ENCODE results near the gene LOXL4.
A peak's percentile ranks its signal among the peaks of the same experiment; 100 is the strongest.

Gene LOXL4

GRCh38 chr10:98238391-98238790 lies 29.6 kb downstream of the LOXL4 start:
- Histone ChIP-seq H3K36me3 (ENCODE audit: control insufficient read depth in 1 of 2, insufficient read depth in 2 of 2, low read depth in 1 of 2, low read length in 2 of 2) (peaks cover 7 to 58% of the 10 kb centered on the region in 2 experiments), H3K14ac (ENCODE audit: low read length in 2 of 2) (no peak overlapping the region), H3K4me1 (ENCODE audit: control insufficient read depth, insufficient read depth, low read depth, low read length) (no peaks in the 10 kb centered on the region), H2AFZ (ENCODE audit: low read depth, low read length) (no peak overlapping the region), H4K91ac (ENCODE audit: low read length) (no peak overlapping the region), H2BK5ac (ENCODE audit: low read depth, low read length, poor library complexity, severe bottlenecking) (no peak overlapping the region), H2BK15ac (ENCODE audit: low read depth, poor library complexity, severe bottlenecking) (no peak overlapping the region), H4K8ac (ENCODE audit: low read length) (no peak overlapping the region), H3K4me2 (ENCODE audit: low read length, poor library complexity, severe bottlenecking) (no peak overlapping the region), H3K79me1 (replicated peaks; ENCODE audit: low read length, poor library complexity, severe bottlenecking) (peaks cover 8% of the 10 kb centered on the region), H3K18ac (ENCODE audit: low read depth in 1 of 2, low read length in 2 of 2) (no peak overlapping the region), H2BK120ac (ENCODE audit: low read depth, low read length) (no peak overlapping the region), H3K4ac (ENCODE audit: low read depth in 1 of 2, low read length in 2 of 2) (no peak overlapping the region), H3K9me3 (ENCODE audit: control insufficient read depth, low read length) (no peaks in the 10 kb centered on the region), H3K23ac (ENCODE audit: low read length in 2 of 2) (no peak overlapping the region), H3K27me3 (ENCODE audit: control insufficient read depth in 1 of 2, insufficient read depth in 1 of 2, low read length in 2 of 2) (no peaks in the 10 kb centered on the region), H2BK12ac (ENCODE audit: low read length in 2 of 2) (no peak overlapping the region), H3K27ac (ENCODE audit: low read length, poor library complexity, severe bottlenecking) (no peak overlapping the region), H2AK5ac (ENCODE audit: low read length, severe bottlenecking) (no peak overlapping the region), H3K9ac (ENCODE audit: low read length) (no peak overlapping the region), H3K4me3 (ENCODE audit: insufficient read depth in 1 of 2, low read depth in 1 of 2, low read length in 2 of 2) (no peak overlapping the region)
- DNase-seq: no peak
- 100% methylated on average over 1 of the region's 1 CpG for WGBS

GRCh38 chr10:98236862-98237261 lies 31.1 kb downstream of the LOXL4 start:
- no peaks in the 10 kb centered on the region for H3K4me1 ChIP-seq (ENCODE audit: control insufficient read depth, insufficient read depth, low read depth, low read length)
- no peak overlapping the region for H3K9ac ChIP-seq (ENCODE audit: low read length)
- H3K27me3 ChIP-seq (ENCODE audit: control insufficient read depth in 1 of 2, insufficient read depth in 1 of 2, low read length in 2 of 2): no peaks in the 10 kb centered on the region
- DNase-seq: no peak
- whole genome bisulfite sequencing: 100% methylated on average over 5 of the region's 5 CpGs
- H2AFZ ChIP-seq (ENCODE audit: low read depth, low read length): no peak overlapping the region
- H3K14ac ChIP-seq (ENCODE audit: low read length in 2 of 2): no peak overlapping the region
- H3K9me3 ChIP-seq (ENCODE audit: control insufficient read depth, low read length): no peaks in the 10 kb centered on the region
- H4K91ac ChIP-seq (ENCODE audit: low read length): no peak overlapping the region
- no peak overlapping the region for H3K27ac ChIP-seq (ENCODE audit: low read length, poor library complexity, severe bottlenecking)
- no peak overlapping the region for H2BK120ac ChIP-seq (ENCODE audit: low read depth, low read length)
- no peak overlapping the region for H2BK12ac ChIP-seq (ENCODE audit: low read length in 2 of 2)
- H3K4me2 ChIP-seq (ENCODE audit: low read length, poor library complexity, severe bottlenecking): no peak overlapping the region
- H2AK5ac ChIP-seq (ENCODE audit: low read length, severe bottlenecking): no peak overlapping the region
- no peak overlapping the region for H3K23ac ChIP-seq (ENCODE audit: low read length in 2 of 2)
- H3K36me3 ChIP-seq (ENCODE audit: control insufficient read depth in 1 of 2, insufficient read depth in 2 of 2, low read depth in 1 of 2, low read length in 2 of 2): peaks cover 7 to 59% of the 10 kb centered on the region in 2 experiments
- H3K4ac ChIP-seq (ENCODE audit: low read depth in 1 of 2, low read length in 2 of 2): no peak overlapping the region
- H2BK15ac ChIP-seq (ENCODE audit: low read depth, poor library complexity, severe bottlenecking): no peak overlapping the region
- H2BK5ac ChIP-seq (ENCODE audit: low read depth, low read length, poor library complexity, severe bottlenecking): no peak overlapping the region
- peaks cover 11% of the 10 kb centered on the region for H3K79me1 ChIP-seq (replicated peaks; ENCODE audit: low read length, poor library complexity, severe bottlenecking)
- H4K8ac ChIP-seq (ENCODE audit: low read length): no peak overlapping the region
- no peak overlapping the region for H3K18ac ChIP-seq (ENCODE audit: low read depth in 1 of 2, low read length in 2 of 2)
- H3K4me3 ChIP-seq (ENCODE audit: insufficient read depth in 1 of 2, low read depth in 1 of 2, low read length in 2 of 2): no peak overlapping the region

GRCh38 chr10:98235846-98236245 lies 32.1 kb downstream of the LOXL4 start:
- no peak for DNase-seq
- Histone ChIP-seq H4K91ac (ENCODE audit: low read length) (no peak overlapping the region), H2BK12ac (ENCODE audit: low read length in 2 of 2) (no peak overlapping the region), H2BK15ac (ENCODE audit: low read depth, poor library complexity, severe bottlenecking) (no peak overlapping the region), H3K9me3 (ENCODE audit: control insufficient read depth, low read length) (no peaks in the 10 kb centered on the region), H3K27me3 (ENCODE audit: control insufficient read depth in 1 of 2, insufficient read depth in 1 of 2, low read length in 2 of 2) (no peaks in the 10 kb centered on the region), H2BK120ac (ENCODE audit: low read depth, low read length) (no peak overlapping the region), H4K8ac (ENCODE audit: low read length) (no peak overlapping the region), H3K36me3 (ENCODE audit: control insufficient read depth in 1 of 2, insufficient read depth in 2 of 2, low read depth in 1 of 2, low read length in 2 of 2) (peaks cover 7 to 65% of the 10 kb centered on the region in 2 experiments), H3K79me1 (replicated peaks; ENCODE audit: low read length, poor library complexity, severe bottlenecking) (peaks cover 11% of the 10 kb centered on the region), H3K4me2 (ENCODE audit: low read length, poor library complexity, severe bottlenecking) (no peak overlapping the region), H3K4ac (ENCODE audit: low read depth in 1 of 2, low read length in 2 of 2) (no peak overlapping the region), H2AFZ (ENCODE audit: low read depth, low read length) (no peak overlapping the region), H3K14ac (ENCODE audit: low read length in 2 of 2) (no peak overlapping the region), H3K23ac (ENCODE audit: low read length in 2 of 2) (no peak overlapping the region), H2AK5ac (ENCODE audit: low read length, severe bottlenecking) (no peak overlapping the region), H3K4me3 (ENCODE audit: insufficient read depth in 1 of 2, low read depth in 1 of 2, low read length in 2 of 2) (peak overlapping the region in 1 of 2 experiments; percentile 44), H2BK5ac (ENCODE audit: low read depth, low read length, poor library complexity, severe bottlenecking) (no peak overlapping the region), H3K27ac (ENCODE audit: low read length, poor library complexity, severe bottlenecking) (no peak overlapping the region), H3K4me1 (ENCODE audit: control insufficient read depth, insufficient read depth, low read depth, low read length) (no peaks in the 10 kb centered on the region), H3K18ac (ENCODE audit: low read depth in 1 of 2, low read length in 2 of 2) (no peak overlapping the region), H3K9ac (ENCODE audit: low read length) (peak overlapping the region; percentile 20)
- WGBS: 97% methylated on average over 5 of the region's 5 CpGs

- no peak overlapping the region for H2BK15ac ChIP-seq (ENCODE audit: low read depth, poor library complexity, severe bottlenecking)
- no peak overlapping the region for H2AK5ac ChIP-seq (ENCODE audit: low read length, severe bottlenecking)
- H2AFZ ChIP-seq (ENCODE audit: low read depth, low read length): no peak overlapping the region
- H3K27ac ChIP-seq (ENCODE audit: low read length, poor library complexity, severe bottlenecking): no peak overlapping the region
- no peak overlapping the region for H4K91ac ChIP-seq (ENCODE audit: low read length)
- no peak overlapping the region for H3K18ac ChIP-seq (ENCODE audit: low read depth in 1 of 2, low read length in 2 of 2)
- H3K4me2 ChIP-seq (ENCODE audit: low read length, poor library complexity, severe bottlenecking): no peak overlapping the region
- H3K9ac ChIP-seq (ENCODE audit: low read length): no peak overlapping the region
- H3K9me3 ChIP-seq (ENCODE audit: control insufficient read depth, low read length): peaks cover 6% of the 10 kb centered on the region
- DNase-seq: no peak
- H3K14ac ChIP-seq (ENCODE audit: low read length in 2 of 2): no peak overlapping the region
- no peaks in the 10 kb centered on the region for H3K27me3 ChIP-seq (ENCODE audit: control insufficient read depth in 1 of 2, insufficient read depth in 1 of 2, low read length in 2 of 2)
- no peak overlapping the region for H2BK5ac ChIP-seq (ENCODE audit: low read depth, low read length, poor library complexity, severe bottlenecking)
- H3K4ac ChIP-seq (ENCODE audit: low read depth in 1 of 2, low read length in 2 of 2): no peak overlapping the region
- H3K4me1 ChIP-seq (ENCODE audit: control insufficient read depth, insufficient read depth, low read depth, low read length): no peaks in the 10 kb centered on the region
- H3K79me1 ChIP-seq (replicated peaks; ENCODE audit: low read length, poor library complexity, severe bottlenecking): peaks cover 7% of the 10 kb centered on the region
- H3K36me3 ChIP-seq (ENCODE audit: control insufficient read depth in 1 of 2, insufficient read depth in 2 of 2, low read depth in 1 of 2, low read length in 2 of 2): peaks cover 0 to 30% of the 10 kb centered on the region in 2 experiments
- H3K23ac ChIP-seq (ENCODE audit: low read length in 2 of 2): no peak overlapping the region
- H4K8ac ChIP-seq (ENCODE audit: low read length): no peak overlapping the region
- H2BK120ac ChIP-seq (ENCODE audit: low read depth, low read length): no peak overlapping the region
- H2BK12ac ChIP-seq (ENCODE audit: low read length in 2 of 2): no peak overlapping the region
- H3K4me3 ChIP-seq (ENCODE audit: insufficient read depth in 1 of 2, low read depth in 1 of 2, low read length in 2 of 2): no peak overlapping the region
- WGBS: 95% methylated on average over 3 of the region's 4 CpGs
These were observed 36.6 kb downstream of the LOXL4 start for GRCh38 chr10:98231417-98231816.

Measured in mesenchymal stem cell (in vitro differentiated cells and primary cell).